Upper lobe of left lung (tissue), 6 donors: Measurements from ENCODE around the gene SMARCD3. TPM values are rescaled to one million over a fixed set of nuclear protein-coding genes. Genes with fewer than 3 reads are reported as not detected.

Experiments used
- ATAC-seq, 2 donors: fragments of 200-7000 bp; cut with Tn5 transposase; one replicate each; pipeline ENCODE4 v1.9.1; 2022; ENCODE audit warnings: mild to moderate bottlenecking in 2 of 2, moderate library complexity in 2 of 2; ENCODE audit not compliant: low FRiP score in 2 of 2
- DNase-seq, 2 donors: peaks; one replicate each; pipeline ENCODE4 v3.0.0-alpha.2; 2019 to 2020
- H3K27ac ChIP-seq, 4 donors: fragments of 200-600 bp; sonication (generic); one replicate each; pipeline ENCODE4 v1.5.1; 2016 to 2019
- H3K27me3 ChIP-seq, 4 donors: fragments of 200-600 bp; sonication (generic); one replicate each; pipeline ENCODE4 v1.5.1; 2017 to 2019
- H3K36me3 ChIP-seq, 4 donors: fragments of 200-600 bp; sonication (generic); one replicate each; pipeline ENCODE4 v1.5.1; 2016 to 2019
- H3K4me1 ChIP-seq, 4 donors: fragments of 200-600 bp; sonication (generic); one replicate each; pipeline ENCODE4 v1.5.1; 2018 to 2019
- H3K4me3 ChIP-seq, 4 donors: fragments of 200-600 bp; sonication (generic); one replicate each; pipeline ENCODE4 v1.5.1; 2017 to 2019; ENCODE audit warnings: mild to moderate bottlenecking in 2 of 4, moderate library complexity in 1 of 4
- H3K9me3 ChIP-seq, 4 donors: fragments of 200-600 bp; sonication (generic); one replicate each; pipeline ENCODE4 v1.5.1; 2018 to 2019
- EP300 ChIP-seq, 4 donors: sonication (generic); formaldehyde crosslinking; IDR thresholded peaks; one replicate each; pipeline ENCODE4 v1.5.1; 2017; ENCODE audit warnings: antibody characterized with exemption in 4 of 4, control low read depth in 2 of 4
- POLR2A ChIP-seq, 4 donors: fragments of 450-650 bp; IDR thresholded peaks; one replicate each; pipeline ENCODE4 v1.5.1; 2016 to 2017; ENCODE audit warnings: antibody characterized with exemption in 4 of 4, mild to moderate bottlenecking in 2 of 4
- POLR2AphosphoS5 ChIP-seq, 2 donors: sonication (generic); formaldehyde crosslinking; IDR thresholded peaks; one replicate each; pipeline ENCODE4 v1.5.1; 2017; ENCODE audit warnings: antibody characterized with exemption in 2 of 2
- WGBS, 2 donors: methylation state at CpG; one replicate each; pipeline ENCODE4 v1.1.5; 2017 to 2018; 5-methylcytosine and 5-hydroxymethylcytosine counted together
- total RNA-seq, 6 donors: library from RNA; depleted of rRNA in 4 of 6; stranded (reverse); fragments of >200 nt in 4 of 6; gene quantifications; one replicate each; pipeline versions ENCODE4 v1.1.0 to v1.2.1, GENCODE V29; 2016 to 2021
- TF ChIP-seq, protein P1 (sequence below), 6 experiments: fragments of 450-650 bp in 4 of 6; fragments of 200-600 bp in 2 of 6; sonication (generic) in 2 of 6; IDR thresholded peaks; one replicate each; pipeline ENCODE4 v1.5.1; 2016 to 2019; ENCODE audit warnings: antibody characterized with exemption in 6 of 6
- donor health status: DM: no; HTN: no; CAD: no; lungs with moderate emphysema.
- donor health status: DM: no; HTN: yes; CAD: no; lungs with severe emphysema.

Gene SMARCD3
- total RNA-seq, 6 donors from 2014 or later = 32.8 to 63.9 (median 40.8) TPM

DNA sequence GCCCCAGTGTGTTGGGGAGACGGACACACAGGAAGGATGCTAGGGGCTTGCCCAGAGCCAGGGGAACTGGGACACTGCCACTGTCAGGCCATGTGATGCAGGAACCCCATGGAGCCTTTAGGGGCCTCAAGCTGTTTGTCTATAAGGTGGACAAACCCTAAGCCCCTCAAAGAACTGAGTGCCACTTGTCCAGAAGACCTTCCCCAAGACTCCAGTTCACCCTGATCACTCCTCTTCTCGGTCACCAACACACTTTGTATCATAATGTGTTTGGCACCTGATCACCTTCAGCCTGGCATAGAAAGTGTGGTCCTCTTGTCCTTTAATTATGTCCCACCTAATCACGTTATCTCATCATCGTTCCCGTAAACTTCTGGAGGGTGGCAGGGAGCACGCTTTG lies 38.9 kb downstream of the SMARCD3 start:
- no peaks in the 10 kb centered on the region for H3K9me3 ChIP-seq
- TF ChIP-seq EP300 (IDR thresholded peaks at IDR 0.05) = no peak
- TF ChIP-seq, protein P1, sequence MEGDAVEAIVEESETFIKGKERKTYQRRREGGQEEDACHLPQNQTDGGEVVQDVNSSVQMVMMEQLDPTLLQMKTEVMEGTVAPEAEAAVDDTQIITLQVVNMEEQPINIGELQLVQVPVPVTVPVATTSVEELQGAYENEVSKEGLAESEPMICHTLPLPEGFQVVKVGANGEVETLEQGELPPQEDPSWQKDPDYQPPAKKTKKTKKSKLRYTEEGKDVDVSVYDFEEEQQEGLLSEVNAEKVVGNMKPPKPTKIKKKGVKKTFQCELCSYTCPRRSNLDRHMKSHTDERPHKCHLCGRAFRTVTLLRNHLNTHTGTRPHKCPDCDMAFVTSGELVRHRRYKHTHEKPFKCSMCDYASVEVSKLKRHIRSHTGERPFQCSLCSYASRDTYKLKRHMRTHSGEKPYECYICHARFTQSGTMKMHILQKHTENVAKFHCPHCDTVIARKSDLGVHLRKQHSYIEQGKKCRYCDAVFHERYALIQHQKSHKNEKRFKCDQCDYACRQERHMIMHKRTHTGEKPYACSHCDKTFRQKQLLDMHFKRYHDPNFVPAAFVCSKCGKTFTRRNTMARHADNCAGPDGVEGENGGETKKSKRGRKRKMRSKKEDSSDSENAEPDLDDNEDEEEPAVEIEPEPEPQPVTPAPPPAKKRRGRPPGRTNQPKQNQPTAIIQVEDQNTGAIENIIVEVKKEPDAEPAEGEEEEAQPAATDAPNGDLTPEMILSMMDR (IDR thresholded peaks at IDR 0.05) = no peak
- no peak for TF ChIP-seq POLR2AphosphoS5 (IDR thresholded peaks at IDR 0.05)
- TF ChIP-seq POLR2A (IDR thresholded peaks at IDR 0.05) = no peak
- H3K4me3 ChIP-seq = no peak overlapping the region
- H3K4me1 ChIP-seq = no peaks in the 10 kb centered on the region
- H3K27me3 ChIP-seq = no peaks in the 10 kb centered on the region
- WGBS, 2 donors = 83 to 90% methylated on average over 6 of the region's 6 CpGs
- ATAC-seq = no peak
- H3K27ac ChIP-seq = no peak overlapping the region
- DNase-seq = no peak
- H3K36me3 ChIP-seq = peaks cover 0 to 24% (median 16%) of the 10 kb centered on the region in 4 donors

DNA sequence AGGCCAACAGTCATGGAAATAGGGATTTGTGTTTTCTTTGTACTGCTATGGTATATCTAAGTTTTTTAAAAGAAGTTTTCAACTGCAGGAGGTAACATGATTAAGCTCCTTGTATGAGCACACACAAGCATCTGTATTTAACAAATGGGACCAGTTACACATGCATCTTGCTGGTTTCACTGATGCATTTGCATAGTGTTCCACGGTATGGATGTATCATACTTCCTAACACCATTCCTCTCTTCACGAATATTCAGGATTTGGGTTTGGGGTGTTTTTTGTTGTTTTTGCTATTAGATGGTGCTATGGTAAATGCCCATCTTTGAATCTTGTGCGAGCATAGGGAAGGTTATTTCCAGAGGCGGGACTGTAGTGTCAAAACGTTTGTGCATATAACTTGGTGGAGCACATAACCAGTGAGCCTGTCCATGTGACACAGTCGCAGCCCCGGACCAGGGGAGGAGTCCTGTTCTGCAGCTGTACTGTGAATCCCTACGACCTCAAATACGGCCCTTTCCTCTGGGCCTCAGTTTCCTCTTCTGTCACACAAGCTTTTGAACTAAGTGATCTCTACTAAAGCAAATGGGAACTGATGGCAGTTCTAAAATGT lies 40.1 kb downstream of the SMARCD3 start:
- Histone ChIP-seq H3K27ac (no peak overlapping the region), H3K4me1 (no peaks in the 10 kb centered on the region), H3K9me3 (no peaks in the 10 kb centered on the region), H3K27me3 (no peaks in the 10 kb centered on the region), H3K36me3 (peaks cover 0 to 12% (median 6%) of the 10 kb centered on the region in 4 donors), H3K4me3 (no peak overlapping the region)
- TF ChIP-seq, protein P1 (IDR thresholded peaks at IDR 0.05) = no peak
- TF ChIP-seq POLR2AphosphoS5 (IDR thresholded peaks at IDR 0.05) (no peak), POLR2A (IDR thresholded peaks at IDR 0.05) (no peak), EP300 (IDR thresholded peaks at IDR 0.05) (no peak)
- no peak for DNase-seq
- no peak for ATAC-seq
- 68 to 80% methylated on average over 9 of the region's 9 CpGs for WGBS, 2 donors

DNA sequence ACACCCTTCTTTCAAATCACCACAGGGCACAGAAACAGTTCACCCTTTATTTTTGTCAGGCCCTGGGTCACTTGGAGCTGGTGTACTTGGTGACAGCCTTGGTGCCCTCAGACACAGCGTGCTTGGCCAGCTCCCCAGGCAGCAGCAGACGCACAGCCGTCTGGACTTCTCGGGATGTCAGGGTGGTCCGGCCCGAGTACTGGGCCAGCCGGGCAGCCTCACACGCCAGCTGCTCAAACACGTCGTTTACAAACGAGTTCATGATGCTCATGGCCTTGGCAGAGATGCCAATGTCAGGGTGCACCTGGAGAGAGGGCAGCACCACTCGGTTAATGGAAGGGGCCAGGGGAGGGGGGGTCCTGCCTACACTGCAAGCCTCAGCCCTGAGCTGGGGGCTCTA lies 40.7 kb downstream of the SMARCD3 start:
- DNase-seq = peak in 1 of 2 donors; percentile 74
- no peak for ATAC-seq

DNA sequence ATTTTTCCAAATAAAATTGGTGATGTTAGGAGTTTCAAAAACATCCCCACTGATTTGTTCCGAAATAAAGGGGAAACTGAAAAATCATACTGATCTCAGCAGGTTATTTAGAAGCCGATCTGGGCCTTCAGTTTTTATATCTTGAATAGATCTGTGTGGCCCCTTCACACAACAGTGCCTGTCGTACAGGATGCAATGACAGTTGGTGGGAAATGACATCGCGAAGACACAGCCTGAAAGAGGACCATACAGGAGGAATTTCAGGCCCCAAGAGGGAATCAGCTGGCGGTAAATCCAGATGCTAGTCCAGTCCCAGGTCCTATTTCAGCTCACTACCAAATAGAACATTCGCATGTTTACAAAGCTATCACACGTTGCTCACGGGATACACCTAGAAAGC lies 41.2 kb downstream of the SMARCD3 start:
- no peaks in the 10 kb centered on the region for H3K9me3 ChIP-seq
- H3K27me3 ChIP-seq = no peaks in the 10 kb centered on the region
- WGBS, 2 donors = 44 to 55% methylated on average over 9 of the region's 9 CpGs
- peaks cover 0 to 1% (median under 1%) of the 10 kb centered on the region in 4 donors for H3K36me3 ChIP-seq
- ATAC-seq (no peak), DNase-seq (no peak)
- H3K27ac ChIP-seq = no peak overlapping the region
- no peak overlapping the region for H3K4me3 ChIP-seq
- TF ChIP-seq POLR2AphosphoS5 (IDR thresholded peaks at IDR 0.05) (no peak), EP300 (IDR thresholded peaks at IDR 0.05) (no peak), POLR2A (IDR thresholded peaks at IDR 0.05) (no peak)
- TF ChIP-seq, protein P1 (IDR thresholded peaks at IDR 0.05) = no peak
- no peaks in the 10 kb centered on the region for H3K4me1 ChIP-seq

More for the DNA sequence above, 40.7 kb downstream of the SMARCD3 start:
- H3K4me3 ChIP-seq = no peak overlapping the region
- TF ChIP-seq EP300 (IDR thresholded peaks at IDR 0.05) = no peak
- TF ChIP-seq POLR2AphosphoS5 (IDR thresholded peaks at IDR 0.05) = no peak
- TF ChIP-seq POLR2A (IDR thresholded peaks at IDR 0.05) = no peak
- TF ChIP-seq, protein P1 (IDR thresholded peaks at IDR 0.05) = no peak
- H3K27me3 ChIP-seq = no peaks in the 10 kb centered on the region
- H3K4me1 ChIP-seq = no peaks in the 10 kb centered on the region
- H3K27ac ChIP-seq = no peak overlapping the region
- H3K9me3 ChIP-seq = no peaks in the 10 kb centered on the region
- H3K36me3 ChIP-seq = peaks cover 0 to 6% (median 3%) of the 10 kb centered on the region in 4 donors
- 61 to 70% methylated on average over 5 to 12 of the region's 12 CpGs for WGBS, 2 donors

DNA sequence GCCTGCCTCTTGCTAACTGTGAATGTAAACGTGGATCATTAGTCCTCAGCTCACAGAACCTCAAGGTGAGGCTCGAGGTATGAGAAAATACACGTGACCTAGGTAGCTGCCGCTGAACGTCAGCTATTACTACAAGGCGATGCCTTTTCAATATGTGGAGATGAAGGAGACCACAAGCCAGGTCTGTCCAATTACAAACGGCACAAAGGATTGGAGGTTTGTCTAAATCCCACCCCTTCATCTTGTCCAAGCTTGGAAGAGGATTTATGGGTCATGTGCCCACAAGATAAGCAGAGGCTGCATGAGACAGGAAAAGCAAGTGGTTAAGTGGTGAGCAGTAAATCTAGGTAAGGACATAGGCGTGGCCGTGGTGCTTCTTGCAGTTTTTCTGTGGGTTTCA lies 41.6 kb downstream of the SMARCD3 start:
- Histone ChIP-seq H3K27ac (no peak overlapping the region), H3K27me3 (no peaks in the 10 kb centered on the region), H3K36me3 (no peaks in the 10 kb centered on the region), H3K9me3 (no peaks in the 10 kb centered on the region), H3K4me3 (no peak overlapping the region), H3K4me1 (no peaks in the 10 kb centered on the region)
- ATAC-seq (no peak), DNase-seq (no peak)
- TF ChIP-seq EP300 (IDR thresholded peaks at IDR 0.05) (no peak), POLR2A (IDR thresholded peaks at IDR 0.05) (no peak), POLR2AphosphoS5 (IDR thresholded peaks at IDR 0.05) (no peak)
- TF ChIP-seq, protein P1 (IDR thresholded peaks at IDR 0.05) = no peak
- WGBS, 2 donors = 41 to 60% methylated on average over 9 of the region's 9 CpGs
